Daoy (cell line): Measurements from ENCODE around the gene SLC13A3. TPM values are rescaled to one million over a fixed set of nuclear protein-coding genes. Genes with fewer than 3 reads are reported as not detected.

ENCODE experiments used
- DNase-seq: peaks from one replicate; pipeline ENCODE4 v3.0.0-alpha.2; 2015; ENCODE audit warnings: low read depth
- total RNA-seq: library from RNA; depleted of rRNA; stranded (reverse); fragments of >200 nt; shearing (Covaris generic); gene quantifications from 2 replicates; pipeline ENCODE4 v1.2.3, GENCODE V29; 2014

Gene SLC13A3
- total RNA-seq, 1 experiment from 2014 or later = 0.11 TPM

DNA sequence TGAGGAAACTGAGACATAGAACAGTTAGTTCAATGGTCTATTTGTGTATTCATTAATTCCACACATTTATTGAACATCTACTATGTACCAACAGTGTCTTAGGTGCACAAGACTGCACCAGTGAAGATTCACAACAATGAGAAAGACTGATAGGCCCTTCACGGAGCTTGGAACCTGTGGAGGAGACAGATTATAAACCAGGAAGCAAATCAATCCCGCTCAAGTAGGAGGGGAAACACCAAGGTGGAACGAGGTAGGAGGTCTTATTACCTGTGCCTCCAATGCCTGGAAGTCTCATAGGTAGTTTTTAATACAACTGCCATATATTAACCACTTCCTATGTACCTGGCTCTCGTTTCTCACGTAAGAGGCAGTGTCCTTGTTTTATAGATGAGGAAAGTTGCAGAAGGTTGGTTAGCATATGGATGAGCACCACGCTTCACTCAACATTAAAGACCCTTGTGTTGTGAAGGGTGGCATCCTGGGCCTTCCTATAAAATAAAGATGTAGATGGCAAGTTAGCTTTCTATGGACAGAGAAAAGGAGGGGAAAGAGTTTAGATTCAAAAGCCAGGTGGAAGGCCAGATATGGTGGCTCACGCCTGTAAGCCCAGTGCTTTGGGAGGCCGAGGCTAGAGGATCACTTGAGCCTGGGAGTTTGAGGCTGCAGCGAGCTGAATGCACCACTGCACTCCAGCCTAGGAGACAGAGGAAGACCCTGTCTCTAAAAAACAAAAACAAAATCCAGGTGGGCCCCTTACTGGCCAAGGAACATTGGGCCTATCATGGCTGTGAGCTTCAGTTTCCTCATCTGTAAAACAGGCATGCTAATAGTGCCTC lies 45.1 kb downstream of the SLC13A3 start:
- DNase-seq = no peak

- no peak for DNase-seq
These were observed 46.1 kb downstream of the SLC13A3 start for GRCh38 chr20:46605181-46605580.

GRCh38 chr20:46604551-46605133 lies 46.6 kb downstream of the SLC13A3 start:
- no peak for DNase-seq

DNA sequence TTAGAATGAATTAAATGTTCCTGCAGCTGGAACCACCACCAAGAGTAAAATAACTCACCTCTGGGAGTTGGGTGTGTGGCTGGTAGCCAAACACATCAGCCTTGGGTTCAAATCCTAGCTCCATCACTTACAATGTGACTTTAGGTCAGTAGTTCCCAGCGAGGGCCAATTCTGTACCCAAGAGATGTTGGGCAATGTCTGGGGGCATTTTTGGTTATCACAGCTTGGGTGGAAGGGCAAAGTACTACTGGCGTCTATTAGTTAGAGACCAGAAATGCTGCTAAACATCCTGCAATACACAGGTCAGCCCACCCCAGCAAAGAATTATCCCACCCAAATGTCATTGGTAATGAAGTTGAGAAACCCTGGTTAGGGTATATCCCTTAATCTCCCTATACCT lies 48.8 kb downstream of the SLC13A3 start:
- DNase-seq = no peak

GRCh38 chr20:46601603-46602122 lies 49.6 kb downstream of the SLC13A3 start:
- DNase-seq = no peak

- no peak for DNase-seq
These were observed 50.9 kb downstream of the SLC13A3 start for GRCh38 chr20:46600286-46600752.

DNA sequence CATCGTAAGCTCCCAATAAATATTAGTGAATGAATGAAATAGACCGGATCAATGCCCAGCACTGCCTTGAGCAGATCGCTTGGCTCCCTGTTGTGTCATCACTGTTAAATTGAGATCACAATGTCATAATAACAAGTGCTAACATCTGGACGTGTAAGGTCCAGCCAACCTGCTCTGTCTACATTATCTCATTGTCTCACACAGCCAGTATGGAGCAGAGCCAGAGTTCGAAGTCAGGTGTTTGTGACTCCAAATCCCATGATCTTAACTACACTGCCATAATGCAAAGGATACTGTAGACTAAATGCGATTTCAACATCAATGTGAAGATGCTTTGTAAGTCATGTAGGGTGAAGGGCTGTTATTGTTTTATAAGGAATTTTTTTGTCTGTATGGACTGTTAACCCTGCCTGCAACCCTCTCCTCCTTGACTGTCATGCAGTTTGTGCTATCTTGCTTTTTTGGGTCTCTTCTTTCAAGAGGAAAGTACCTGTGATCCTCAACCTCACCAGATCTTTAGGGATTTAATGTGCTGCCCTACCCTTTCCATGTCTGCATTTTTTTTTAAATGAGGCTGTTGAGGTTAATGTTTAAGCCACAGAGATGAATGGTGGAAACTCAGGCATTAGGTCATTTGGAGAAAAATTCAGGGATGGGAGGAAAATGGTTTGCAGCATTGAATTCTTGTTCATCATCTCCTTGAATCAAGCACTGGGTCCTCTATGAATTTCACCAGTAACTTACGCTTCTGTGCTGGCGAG lies 51.9 kb downstream of the SLC13A3 start:
- DNase-seq = no peak

- DNase-seq = no peak
These were observed 55.3 kb downstream of the SLC13A3 start for GRCh38 chr20:46595933-46596332.

GRCh38 chr20:46594725-46595124 lies 56.5 kb downstream of the SLC13A3 start:
- DNase-seq = no peak

DNA sequence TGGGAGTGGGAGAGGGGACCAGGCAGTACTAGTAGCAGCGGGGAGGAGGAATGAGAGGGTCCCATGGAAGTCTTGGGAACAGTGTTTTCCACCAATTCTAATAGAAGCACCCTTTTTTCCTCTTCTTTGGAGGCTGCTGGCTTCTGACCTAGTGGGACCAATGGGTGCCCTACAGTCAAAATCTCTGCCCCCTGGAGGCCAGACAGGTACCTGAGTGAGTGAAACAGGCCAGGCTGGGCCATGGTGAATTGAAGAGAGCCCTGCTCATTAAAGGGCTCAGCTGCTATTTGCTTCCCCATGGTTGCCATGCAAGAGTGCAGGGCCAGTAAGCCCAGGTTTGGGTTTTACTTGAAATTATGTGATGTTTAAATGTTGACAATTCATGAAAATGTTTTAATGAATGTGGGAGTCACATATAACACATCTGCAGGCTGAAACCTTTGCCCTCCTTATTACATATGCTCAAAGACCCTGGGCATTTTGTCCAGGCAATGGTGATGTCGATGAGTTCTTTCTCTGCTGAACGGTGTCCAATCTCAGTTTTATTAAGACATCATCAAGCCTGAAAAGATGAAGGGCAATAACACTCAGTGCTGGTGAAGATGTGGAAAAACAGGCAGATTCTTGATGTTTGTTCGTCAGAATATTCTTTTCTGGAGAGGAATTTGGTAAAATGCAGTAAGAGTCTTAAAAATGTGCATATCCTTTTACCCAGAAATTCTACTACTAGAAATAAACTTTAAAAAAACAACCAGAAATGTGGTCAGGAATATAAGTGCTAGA lies 58.5 kb downstream of the SLC13A3 start:
- DNase-seq = no peak

DNA sequence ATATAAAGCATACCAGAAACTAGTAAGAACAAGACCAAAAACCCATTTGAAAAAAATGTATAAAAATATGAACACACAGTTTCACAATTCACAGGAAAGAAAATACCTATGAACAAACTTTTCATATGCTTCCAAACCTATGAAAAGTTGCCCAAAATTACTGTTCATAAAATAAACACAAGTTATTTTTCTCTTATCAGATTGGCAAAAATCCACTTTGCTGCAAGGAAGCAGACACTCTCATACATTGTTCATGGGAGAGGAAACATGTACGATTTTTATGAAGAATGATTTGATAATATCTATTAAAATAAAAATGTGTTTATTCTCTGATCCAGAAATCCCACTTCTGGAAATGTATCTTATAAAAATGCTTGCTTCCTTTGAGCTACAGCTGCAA lies 60.8 kb downstream of the SLC13A3 start:
- no peak for DNase-seq

DNA sequence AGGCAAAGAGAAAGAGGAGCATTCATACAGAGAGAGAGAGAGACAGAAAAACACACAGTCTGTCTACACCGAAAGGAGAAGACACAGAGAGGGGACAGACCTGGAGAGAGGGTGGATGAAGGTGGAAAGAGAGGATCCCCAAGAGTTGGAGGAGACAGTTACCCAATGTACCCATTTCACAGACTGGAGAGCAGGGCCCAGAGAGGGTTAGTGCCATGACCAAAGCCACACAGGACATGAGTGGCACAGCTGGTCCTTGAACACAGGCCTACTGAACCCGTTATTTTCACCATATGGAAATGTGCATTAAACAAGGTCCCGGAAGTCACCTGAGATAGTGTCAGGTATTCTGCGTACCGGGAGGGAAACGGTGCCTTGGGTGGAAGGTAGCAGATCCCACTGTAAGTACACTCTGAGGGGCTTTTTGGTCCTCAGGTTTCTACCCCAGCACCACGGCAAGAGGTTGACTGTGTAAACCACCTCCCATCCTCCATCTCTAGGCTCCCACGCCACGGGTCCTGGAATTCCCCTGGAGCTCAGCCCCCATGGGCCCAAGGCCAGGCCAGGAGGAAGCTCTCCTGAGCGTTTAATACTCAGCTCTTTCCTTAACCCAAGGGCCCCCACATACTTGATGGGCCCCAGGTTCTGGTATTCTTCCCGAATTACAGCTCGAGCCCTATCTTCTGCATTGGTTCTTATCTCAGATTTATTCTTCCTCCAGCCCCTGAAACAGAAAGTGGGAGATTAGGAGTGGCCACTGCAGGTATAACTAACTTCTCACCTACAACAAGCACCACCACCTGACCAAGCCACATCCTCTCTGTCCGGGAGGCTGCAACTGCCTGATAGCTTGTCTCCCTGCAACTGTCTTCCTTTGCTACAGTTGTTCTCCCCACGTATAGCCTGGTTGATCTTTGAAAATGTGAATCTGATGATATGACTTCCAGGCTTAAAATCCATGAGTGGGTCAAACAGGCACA lies 62.4 kb downstream of the SLC13A3 start:
- DNase-seq = no peak

- DNase-seq = no peak
These were observed 63.3 kb downstream of the SLC13A3 start for GRCh38 chr20:46587986-46588385.

- no peak for DNase-seq
These were observed 64.5 kb downstream of the SLC13A3 start for GRCh38 chr20:46586724-46587123.

- no peak for DNase-seq
These were observed 66.8 kb downstream of the SLC13A3 start for GRCh38 chr20:46584508-46584907.

DNA sequence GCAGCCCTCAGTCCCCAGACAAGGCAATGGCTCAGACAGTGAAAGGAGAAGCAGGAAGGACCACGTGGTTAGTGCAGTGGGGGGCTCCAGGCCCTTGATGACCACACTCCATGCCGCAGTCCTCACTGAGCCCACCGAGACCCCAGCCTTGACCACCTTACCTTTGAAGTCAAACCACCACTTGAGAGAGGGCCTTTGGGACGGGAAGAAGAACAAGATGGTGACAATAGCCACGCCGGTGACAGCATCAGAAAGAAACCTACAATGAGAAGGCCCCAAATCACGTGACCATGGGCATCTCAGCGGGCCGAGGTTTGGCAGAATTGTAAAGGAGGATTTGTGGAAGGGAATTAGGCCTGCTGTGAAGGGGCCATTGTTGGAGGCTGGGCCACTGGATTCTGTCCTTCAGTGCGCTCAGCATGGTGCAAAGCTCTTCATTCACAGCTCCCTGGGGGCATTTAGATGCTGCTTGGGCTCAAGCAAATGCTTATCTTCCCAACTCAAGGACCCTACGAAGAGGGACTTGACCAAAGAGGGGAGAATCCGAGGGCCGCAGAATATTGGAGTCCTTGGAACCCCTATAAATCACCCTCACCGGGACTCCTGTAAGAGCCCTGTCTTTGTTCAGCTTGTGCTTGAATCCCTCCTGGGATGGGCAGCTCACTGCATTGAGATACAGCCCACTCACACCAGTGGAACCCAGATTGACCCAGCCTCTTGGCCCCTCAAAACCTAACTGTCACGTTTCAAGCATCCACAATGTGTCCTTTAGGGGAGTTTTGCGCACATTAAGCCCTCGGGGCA lies 67.6 kb downstream of the SLC13A3 start:
- no peak for DNase-seq

- no peak for DNase-seq
These were observed 68.6 kb downstream of the SLC13A3 start for GRCh38 chr20:46582648-46583047.

DNA sequence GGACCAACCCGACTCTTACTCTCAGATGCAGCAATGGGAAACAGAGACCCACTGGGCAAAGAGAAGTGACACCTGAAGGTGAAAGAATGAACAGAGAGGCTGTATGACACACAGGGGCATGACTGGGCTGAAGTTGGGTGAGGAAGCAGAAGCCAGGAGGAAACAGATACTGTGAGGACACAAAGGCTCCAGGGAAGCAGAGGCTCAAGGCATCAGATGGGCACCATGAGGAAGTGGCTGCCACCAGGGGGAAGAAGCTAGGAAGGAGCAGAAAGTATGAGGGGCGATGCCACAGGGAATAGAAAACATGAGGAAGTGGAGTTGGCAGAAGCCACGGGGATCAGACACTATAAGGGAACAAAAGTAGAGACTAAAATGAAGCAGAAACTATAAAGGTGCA lies 69.9 kb downstream of the SLC13A3 start:
- DNase-seq = no peak

DNA sequence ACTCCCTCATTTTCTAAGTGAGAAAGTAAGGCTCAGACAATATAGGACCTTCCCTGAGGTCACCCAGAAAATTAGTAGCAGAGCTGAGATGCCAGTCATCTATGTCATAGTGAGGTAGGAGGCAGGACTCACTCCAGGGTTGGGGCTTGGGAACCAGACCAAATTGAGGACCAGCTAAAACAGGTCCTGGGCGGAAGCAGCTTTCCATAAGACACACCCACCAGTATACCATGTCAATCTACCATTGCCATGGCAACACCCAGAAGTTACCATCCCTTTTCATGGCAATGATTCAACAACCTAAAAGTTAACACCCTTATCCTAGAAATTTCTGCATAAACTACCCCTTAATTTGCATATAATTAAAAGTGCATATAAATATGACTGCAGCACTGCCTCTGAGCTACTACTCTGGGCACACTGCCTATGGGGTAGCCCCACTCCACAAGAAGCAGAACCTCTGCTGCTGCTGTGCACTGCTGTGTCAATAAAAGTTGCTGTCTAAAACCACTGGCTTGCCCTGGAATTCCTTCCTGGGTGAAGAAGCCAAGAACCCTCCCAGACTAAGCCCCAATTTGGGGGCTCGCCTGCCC lies 70.5 kb downstream of the SLC13A3 start:
- no peak for DNase-seq
